Adrenal gland (tissue), 12 donors: ENCODE measurements around the gene CAMSAP1. TPM values are rescaled to one million over a fixed set of nuclear protein-coding genes. Genes with fewer than 3 reads are reported as not detected.

Source experiments
- DNase-seq, 7 donors: peaks; one replicate each; pipeline ENCODE4 v3.0.0-alpha.2; 2019 to 2020
- H3K27ac ChIP-seq, 5 donors: fragments of 200-600 bp; sonication (generic) in 4 of 5; 1 replicate in 3 of 5; 2 replicates in 2 of 5; pipeline versions ENCODE4 v1.5.1 to v1.8.0; 2016 to 2020; ENCODE audit warnings: mild to moderate bottlenecking in 1 of 5
- H3K27me3 ChIP-seq: fragments of 200-600 bp; 2 replicates; pipeline ENCODE4 v1.8.0; 2021
- H3K36me3 ChIP-seq, 2 donors: fragments of 200-600 bp; replicated peaks in 1 of 2; 1 replicate in 1 of 2; 2 replicates in 1 of 2; pipeline versions ENCODE4 v1.5.1 to v1.8.0; 2018 to 2022
- H3K4me1 ChIP-seq, 2 donors: fragments of 200-600 bp; replicated peaks in 1 of 2; 1 replicate in 1 of 2; 2 replicates in 1 of 2; pipeline versions ENCODE4 v1.5.1 to v1.8.0; 2018 to 2021
- H3K4me3 ChIP-seq, 4 donors: fragments of 200-600 bp; sonication (generic) in 3 of 4; one replicate each; pipeline ENCODE4 v1.5.1; 2016 to 2018
- H3K9me3 ChIP-seq, 3 donors: fragments of 200-600 bp; sonication (generic) in 1 of 3; replicated peaks in 1 of 3; 1 replicate in 2 of 3; 2 replicates in 1 of 3; pipeline versions ENCODE4 v1.5.1 to v1.8.0; 2016 to 2021
- CTCF ChIP-seq, 6 experiments: fragments of 450-650 bp in 4 of 6; fragments of 200-600 bp in 2 of 6; sonication (generic) in 1 of 6; IDR thresholded peaks; 1 replicate in 5 of 6; 2 replicates in 1 of 6; pipeline versions ENCODE4 v1.5.1 to v1.8.0; 2016 to 2021; ENCODE audit warnings: antibody characterized with exemption in 6 of 6, mild to moderate bottlenecking in 2 of 6, moderate library complexity in 1 of 6
- POLR2A ChIP-seq, 2 donors: fragments of 450-650 bp; IDR thresholded peaks; one replicate each; pipeline ENCODE4 v1.6.1; 2017; ENCODE audit warnings: antibody characterized with exemption in 2 of 2, mild to moderate bottlenecking in 2 of 2, moderate library complexity in 1 of 2
- WGBS, 4 donors: extraction: QIAGEN DNeasy Blood & Tissue Kit in 2 of 4; methylation state at CpG; one replicate each; pipeline versions ENCODE4 v1.1.5 to v1.1.7; 2013 to 2017; 5-methylcytosine and 5-hydroxymethylcytosine counted together
- intact Hi-C, 2 donors: fragments of 100-400 bp; cut with DNase I; formaldehyde crosslinking; loops; one replicate each; pipeline versions ENCODE4 v1.14.1 to v1.15.0; 2022 to 2023
- polyA plus RNA-seq, 3 donors: library from polyadenylated mRNA; stranded (reverse); fragments of 200-250 nt in 2 of 3; fragments of 350-450 nt in 1 of 3; fragmentation: Illumina TruSeq in 1 of 3; extraction: RNeasy Lipid Tissue Mini Kit (QIAGEN cat#74804) in 1 of 3; gene quantifications; one replicate each; pipeline ENCODE4 v1.2.3, GENCODE V29; 2013 to 2014
- total RNA-seq, 9 donors: library from RNA; depleted of rRNA in 4 of 9; stranded (reverse); fragments of >200 nt in 4 of 9; fragments of 120-200 nt in 1 of 9; fragmentation: NEBNext Ultra II Directional in 1 of 9; extraction: Animal tissue kit (Norgen Biotek cat#: 25700) in 1 of 9; gene quantifications; one replicate each; pipeline versions ENCODE4 v1.1.0 to v1.2.4, GENCODE V29; 2013 to 2023
- donor health status: healthy with polysubstance abuse.
- donor health status: Bipolar disorder and iron deficiency.
- donor health status: DM: yes; HTN: yes; CAD: no.
- donor health status: DM: no; HTN: no; CAD: no.
- donor health status: DM: no; HTN: no; CAD: no.
- donor health status: DM: yes; HTN: yes; CAD: no.

Gene CAMSAP1
- total and polyA plus RNA-seq, 12 donors, result 4.6 to 108 (median 27.0) TPM

GRCh38 chr9:135827866-135828580, 79.3 kb downstream of the CAMSAP1 start:
- TF ChIP-seq POLR2A (IDR thresholded peaks at IDR 0.05) (no peak), CTCF (IDR thresholded peaks at IDR 0.05) (no peak)
- intact Hi-C loops, result no loop called here
- 94 to 99% (median 97%) methylated on average over 9 to 13 of the region's 13 CpGs for WGBS, 4 donors
- Histone ChIP-seq H3K27me3 (no peaks in the 10 kb centered on the region), H3K36me3 (peaks cover 0 to 13% of the 10 kb centered on the region in 2 donors), H3K4me3 (no peak overlapping the region), H3K27ac (no peak overlapping the region), H3K9me3 (no peaks in the 10 kb centered on the region), H3K4me1 (no peaks in the 10 kb centered on the region)
- DNase-seq, result peak in 2 of 7 donors; percentile 15 to 30

GRCh38 chr9:135827301-135827700, 80.0 kb downstream of the CAMSAP1 start:
- DNase-seq, result peak in 1 of 7 donors; percentile 3
- H3K27me3 ChIP-seq, result no peaks in the 10 kb centered on the region
- no peaks in the 10 kb centered on the region for H3K4me1 ChIP-seq
- H3K4me3 ChIP-seq, result no peak overlapping the region
- H3K36me3 ChIP-seq, result peaks cover 0 to 20% of the 10 kb centered on the region in 2 donors
- intact Hi-C loops, result no loop called here
- 90 to 98% (median 96%) methylated on average over 12 of the region's 12 CpGs for WGBS, 4 donors
- no peaks in the 10 kb centered on the region for H3K9me3 ChIP-seq
- no peak overlapping the region for H3K27ac ChIP-seq
- TF ChIP-seq CTCF (IDR thresholded peaks at IDR 0.05), result no peak
- TF ChIP-seq POLR2A (IDR thresholded peaks at IDR 0.05), result no peak

GRCh38 chr9:135826188-135826545, 81.2 kb downstream of the CAMSAP1 start:
- Histone ChIP-seq H3K36me3 (peaks cover 0 to 30% of the 10 kb centered on the region in 2 donors), H3K4me1 (no peaks in the 10 kb centered on the region), H3K4me3 (no peak overlapping the region), H3K27ac (no peak overlapping the region), H3K9me3 (no peaks in the 10 kb centered on the region), H3K27me3 (no peaks in the 10 kb centered on the region)
- no peak for TF ChIP-seq CTCF (IDR thresholded peaks at IDR 0.05)
- no peak for TF ChIP-seq POLR2A (IDR thresholded peaks at IDR 0.05)
- DNase-seq, result peak in 1 of 7 donors; percentile 43
- intact Hi-C loops, result no loop called here
- WGBS, 4 donors, result 87 to 98% (median 96%) methylated on average over 9 to 14 of the region's 14 CpGs

GRCh38 chr9:135825435-135826187, 81.7 kb downstream of the CAMSAP1 start:
- Histone ChIP-seq H3K36me3 (peaks cover 0 to 36% of the 10 kb centered on the region in 2 donors), H3K9me3 (no peaks in the 10 kb centered on the region), H3K4me3 (no peak overlapping the region), H3K27me3 (no peaks in the 10 kb centered on the region), H3K4me1 (no peaks in the 10 kb centered on the region), H3K27ac (no peak overlapping the region)
- intact Hi-C loops, result no loop called here
- WGBS, 4 donors, result 91 to 96% (median 93%) methylated on average over 22 to 25 of the region's 25 CpGs
- no peak for TF ChIP-seq POLR2A (IDR thresholded peaks at IDR 0.05)
- TF ChIP-seq CTCF (IDR thresholded peaks at IDR 0.05), result no peak
- DNase-seq, result peak in 1 of 7 donors; percentile 12
